ENCODE measurements around the gene ZC3H6. TPM values are rescaled to one million over a fixed set of nuclear protein-coding genes. Genes with fewer than 3 reads are reported as not detected.
A peak's percentile ranks its signal among the peaks of the same experiment; 100 is the strongest.

ZC3H6 gene
- total RNA-seq, 2 experiments from 2014 or later, result 4.3 to 16.5 TPM

- no peaks in the 10 kb centered on the region for H3K9me2 ChIP-seq (ENCODE audit: insufficient read depth, low read length)
- H3K27ac ChIP-seq (ENCODE audit: low read depth, low read length, poor library complexity, severe bottlenecking), result no peak overlapping the region
- DNase-seq (ENCODE audit: low spot score), result no peak
- H3K36me3 ChIP-seq (ENCODE audit: insufficient read depth, low read length), result peaks cover under 1% of the 10 kb centered on the region; the same call in 1 of the 2 replicates
- H3K9me3 ChIP-seq (ENCODE audit: low read length), result no peaks in the 10 kb centered on the region
- peak overlapping the region; percentile 90; the same call in 1 of the 2 replicates for H2AFZ ChIP-seq (ENCODE audit: low read length)
- peaks cover 28% of the 10 kb centered on the region for H3K79me2 ChIP-seq (ENCODE audit: insufficient read depth, low read depth, low read length)
- H3K4me3 ChIP-seq (ENCODE audit: low read depth, low read length, poor library complexity, severe bottlenecking), result no peak overlapping the region
- H3K4me2 ChIP-seq (ENCODE audit: low read length), result 0 out of 2 replicates have a peak overlapping the region, but pooled peaks have one; percentile 99
- ChIA-PET POLR2A (interaction anchor here (1.2 to 2.0 kb wide), 4 partner anchors 9 to 51 kb away, joined by 3 to 4 read pairs (median 4); no protein-coding TSS in a partner anchor), CTCF (ENCODE audit: unreplicated experiment) (no interaction called here)
- intact Hi-C loops (cut with micrococcal nuclease; ENCODE audit: unreplicated experiment), result loop anchor here (5.0 kb wide), 4 partner anchors 134 to 326 kb away; partner anchors contain the start of genes CHCHD5, TMEM87B and TTL
- TF ChIP-seq EZH2phosphoT487 (IDR thresholded peaks at IDR 0.05; ENCODE audit: borderline replicate concordance, low read depth, low read length), result no peak
- TF ChIP-seq, protein P1, sequence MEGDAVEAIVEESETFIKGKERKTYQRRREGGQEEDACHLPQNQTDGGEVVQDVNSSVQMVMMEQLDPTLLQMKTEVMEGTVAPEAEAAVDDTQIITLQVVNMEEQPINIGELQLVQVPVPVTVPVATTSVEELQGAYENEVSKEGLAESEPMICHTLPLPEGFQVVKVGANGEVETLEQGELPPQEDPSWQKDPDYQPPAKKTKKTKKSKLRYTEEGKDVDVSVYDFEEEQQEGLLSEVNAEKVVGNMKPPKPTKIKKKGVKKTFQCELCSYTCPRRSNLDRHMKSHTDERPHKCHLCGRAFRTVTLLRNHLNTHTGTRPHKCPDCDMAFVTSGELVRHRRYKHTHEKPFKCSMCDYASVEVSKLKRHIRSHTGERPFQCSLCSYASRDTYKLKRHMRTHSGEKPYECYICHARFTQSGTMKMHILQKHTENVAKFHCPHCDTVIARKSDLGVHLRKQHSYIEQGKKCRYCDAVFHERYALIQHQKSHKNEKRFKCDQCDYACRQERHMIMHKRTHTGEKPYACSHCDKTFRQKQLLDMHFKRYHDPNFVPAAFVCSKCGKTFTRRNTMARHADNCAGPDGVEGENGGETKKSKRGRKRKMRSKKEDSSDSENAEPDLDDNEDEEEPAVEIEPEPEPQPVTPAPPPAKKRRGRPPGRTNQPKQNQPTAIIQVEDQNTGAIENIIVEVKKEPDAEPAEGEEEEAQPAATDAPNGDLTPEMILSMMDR (conservative IDR thresholded peaks at IDR 0.05; ENCODE audit: low read length), result no peak
- peaks cover 21% of the 10 kb centered on the region for H3K4me1 ChIP-seq (ENCODE audit: insufficient read depth, low read length, poor library complexity, severe bottlenecking)
- no peaks in the 10 kb centered on the region for H4K20me1 ChIP-seq (ENCODE audit: insufficient read depth, low read length)
- no TSS peak for BruUV-seq (replicated peaks)
These were observed 19.5 kb upstream of the ZC3H6 start for GRCh38 chr2:112255875-112256274.

- intact Hi-C loops (cut with micrococcal nuclease; ENCODE audit: unreplicated experiment), result loop anchor here (5.0 kb wide), 4 partner anchors 134 to 326 kb away; partner anchors contain the start of genes CHCHD5, TMEM87B and TTL
- no peak overlapping the region for H3K4me3 ChIP-seq (ENCODE audit: low read depth, low read length, poor library complexity, severe bottlenecking)
- H3K4me1 ChIP-seq (ENCODE audit: insufficient read depth, low read length, poor library complexity, severe bottlenecking), result peaks cover 21% of the 10 kb centered on the region
- no peaks in the 10 kb centered on the region for H3K9me2 ChIP-seq (ENCODE audit: insufficient read depth, low read length)
- H2AFZ ChIP-seq (ENCODE audit: low read length), result no peak overlapping the region
- H3K27ac ChIP-seq (ENCODE audit: low read depth, low read length, poor library complexity, severe bottlenecking), result no peak overlapping the region
- no peaks in the 10 kb centered on the region for H3K9me3 ChIP-seq (ENCODE audit: low read length)
- no peaks in the 10 kb centered on the region for H4K20me1 ChIP-seq (ENCODE audit: insufficient read depth, low read length)
- H3K4me2 ChIP-seq (ENCODE audit: low read length), result no peak overlapping the region
- no peak for DNase-seq (ENCODE audit: low spot score)
- POLR2A ChIA-PET, result interaction anchor here (1.2 to 2.0 kb wide), 2 partner anchors 9 to 18 kb away, joined by 3 to 4 read pairs; no protein-coding TSS in a partner anchor
- BruUV-seq (replicated peaks), result no TSS peak
- CTCF ChIA-PET (ENCODE audit: unreplicated experiment), result no interaction called here
- H3K36me3 ChIP-seq (ENCODE audit: insufficient read depth, low read length), result no peaks in the 10 kb centered on the region
- peaks cover 23% of the 10 kb centered on the region for H3K79me2 ChIP-seq (ENCODE audit: insufficient read depth, low read depth, low read length)
- TF ChIP-seq EZH2phosphoT487 (IDR thresholded peaks at IDR 0.05; ENCODE audit: borderline replicate concordance, low read depth, low read length), result no peak
- TF ChIP-seq, protein P1 (conservative IDR thresholded peaks at IDR 0.05; ENCODE audit: low read length), result no peak
These were observed 18.7 kb upstream of the ZC3H6 start for GRCh38 chr2:112256654-112257053.

- no TSS peak for BruUV-seq (replicated peaks)
- ChIA-PET CTCF (ENCODE audit: unreplicated experiment) (no interaction called here), POLR2A (no interaction called here)
- H2AFZ ChIP-seq (ENCODE audit: low read length), result no peak overlapping the region
- 0 out of 2 replicates have a peak, but pooled peaks cover 2% of the 10 kb centered on the region for H3K9me3 ChIP-seq (ENCODE audit: low read length)
- H3K36me3 ChIP-seq (ENCODE audit: insufficient read depth, low read length), result no peaks in the 10 kb centered on the region
- H3K9me2 ChIP-seq (ENCODE audit: insufficient read depth, low read length), result no peaks in the 10 kb centered on the region
- TF ChIP-seq, protein P1 (conservative IDR thresholded peaks at IDR 0.05; ENCODE audit: low read length), result no peak
- TF ChIP-seq EZH2phosphoT487 (IDR thresholded peaks at IDR 0.05; ENCODE audit: borderline replicate concordance, low read depth, low read length), result no peak
- H4K20me1 ChIP-seq (ENCODE audit: insufficient read depth, low read length), result no peaks in the 10 kb centered on the region
- no peak overlapping the region for H3K4me2 ChIP-seq (ENCODE audit: low read length)
- no peak for DNase-seq (ENCODE audit: low spot score)
- no peak overlapping the region for H3K4me3 ChIP-seq (ENCODE audit: low read depth, low read length, poor library complexity, severe bottlenecking)
- no peak overlapping the region for H3K27ac ChIP-seq (ENCODE audit: low read depth, low read length, poor library complexity, severe bottlenecking)
- peaks cover 16% of the 10 kb centered on the region for H3K79me2 ChIP-seq (ENCODE audit: insufficient read depth, low read depth, low read length)
- intact Hi-C loops (cut with micrococcal nuclease; ENCODE audit: unreplicated experiment), result loop anchor here (5.0 kb wide), 4 partner anchors 135 to 325 kb away; partner anchors contain the start of genes CHCHD5, TMEM87B and TTL
- H3K4me1 ChIP-seq (ENCODE audit: insufficient read depth, low read length, poor library complexity, severe bottlenecking), result peaks cover 21% of the 10 kb centered on the region
These were observed 17.8 kb upstream of the ZC3H6 start for GRCh38 chr2:112257575-112257974.
